Lung (tissue), 12 donors: ENCODE data around the gene VAV1. TPM values are rescaled to one million over a fixed set of nuclear protein-coding genes. Genes with fewer than 3 reads are reported as not detected.

Experiments used
- ATAC-seq: fragments of 200-7000 bp; cut with Tn5 transposase; one replicate; pipeline ENCODE4 v1.9.1; 2020; ENCODE audit warnings: moderate number of reproducible peaks; ENCODE audit not compliant: insufficient read depth, low FRiP score
- DNase-seq, 3 donors: peaks; one replicate each; pipeline ENCODE4 v3.0.0-alpha.2; 2013 to 2017
- H3K27ac ChIP-seq, 2 donors: one replicate each; pipeline ENCODE4 v1.5.1; 2013; ENCODE audit warnings: mild to moderate bottlenecking in 2 of 2, moderate library complexity in 2 of 2, control low read depth in 1 of 2, inconsistent platforms in 1 of 2, low read depth in 1 of 2, low read length in 1 of 2
- H3K27me3 ChIP-seq, 3 donors: one replicate each; pipeline ENCODE4 v1.5.1; 2013; ENCODE audit warnings: low read length in 2 of 3; ENCODE audit not compliant: control insufficient read depth in 3 of 3, insufficient read depth in 3 of 3
- H3K36me3 ChIP-seq, 4 donors: one replicate each; pipeline ENCODE4 v1.5.1; 2013; ENCODE audit warnings: low read length in 4 of 4, mild to moderate bottlenecking in 1 of 4, moderate library complexity in 1 of 4; ENCODE audit not compliant: control insufficient read depth in 4 of 4, insufficient read depth in 4 of 4
- H3K4me1 ChIP-seq, 5 donors: one replicate each; pipeline ENCODE4 v1.5.1; 2013; ENCODE audit warnings: low read length in 5 of 5, mild to moderate bottlenecking in 2 of 5, moderate library complexity in 1 of 5; ENCODE audit not compliant: control insufficient read depth in 5 of 5, insufficient read depth in 5 of 5
- H3K4me3 ChIP-seq: one replicate; pipeline ENCODE4 v1.5.1; 2013; ENCODE audit warnings: mild to moderate bottlenecking, control low read depth, moderate library complexity
- H3K9ac ChIP-seq, 2 donors: one replicate each; pipeline ENCODE4 v1.5.1; 2013; ENCODE audit warnings: low read length in 2 of 2, control low read depth in 1 of 2; ENCODE audit not compliant: insufficient read depth in 1 of 2
- H3K9me3 ChIP-seq, 4 donors: one replicate each; pipeline ENCODE4 v1.5.1; 2013; ENCODE audit warnings: low read length in 3 of 4, mild to moderate bottlenecking in 1 of 4, moderate library complexity in 1 of 4; ENCODE audit not compliant: control insufficient read depth in 4 of 4, insufficient read depth in 3 of 4
- WGBS, 2 donors: extraction: QIAGEN DNeasy Blood & Tissue Kit; methylation state at CpG; one replicate each; pipeline ENCODE4 v1.1.7; 2013; 5-methylcytosine and 5-hydroxymethylcytosine counted together
- polyA plus RNA-seq, 2 donors: library from polyadenylated mRNA; stranded (reverse); fragments of 200-250 nt; gene quantifications; one replicate each; pipeline ENCODE4 v1.2.1, GENCODE V29; 2013
- total RNA-seq, 2 donors: library from RNA; depleted of rRNA in 1 of 2; stranded (reverse); fragments of >200 nt in 1 of 2; gene quantifications; one replicate each; pipeline ENCODE4 v1.2.1, GENCODE V29; 2014 to 2021
- TF ChIP-seq, protein P1 (sequence below): IDR thresholded peaks from 2 replicates; pipeline ENCODE4 v1.5.1; 2012; ENCODE audit warnings: mild to moderate bottlenecking; ENCODE audit errors: control extremely low read depth, extremely low read depth
- donor health status: control.
- donor health status: control.
- donor health status: Bipolar disorder and iron deficiency.
- donor health status: healthy.
- donor health status: DM: yes; HTN: yes; CAD: no.

Gene VAV1
- total and polyA plus RNA-seq, 4 donors: 8.7 to 60.8 (median 21.9) TPM

- 95 to 97% methylated on average over 22 of the region's 22 CpGs for WGBS, 2 donors
- Histone ChIP-seq H3K4me3 (no peak overlapping the region), H3K4me1 (peaks cover 0 to 11% (median 5%) of the 10 kb centered on the region in 5 donors), H3K27ac (no peak overlapping the region), H3K9ac (no peak overlapping the region), H3K36me3 (peaks cover 10 to 40% (median 19%) of the 10 kb centered on the region in 4 donors), H3K9me3 (no peaks in the 10 kb centered on the region), H3K27me3 (no peaks in the 10 kb centered on the region)
- DNase-seq (no peak), ATAC-seq (no peak)
- TF ChIP-seq, protein P1, sequence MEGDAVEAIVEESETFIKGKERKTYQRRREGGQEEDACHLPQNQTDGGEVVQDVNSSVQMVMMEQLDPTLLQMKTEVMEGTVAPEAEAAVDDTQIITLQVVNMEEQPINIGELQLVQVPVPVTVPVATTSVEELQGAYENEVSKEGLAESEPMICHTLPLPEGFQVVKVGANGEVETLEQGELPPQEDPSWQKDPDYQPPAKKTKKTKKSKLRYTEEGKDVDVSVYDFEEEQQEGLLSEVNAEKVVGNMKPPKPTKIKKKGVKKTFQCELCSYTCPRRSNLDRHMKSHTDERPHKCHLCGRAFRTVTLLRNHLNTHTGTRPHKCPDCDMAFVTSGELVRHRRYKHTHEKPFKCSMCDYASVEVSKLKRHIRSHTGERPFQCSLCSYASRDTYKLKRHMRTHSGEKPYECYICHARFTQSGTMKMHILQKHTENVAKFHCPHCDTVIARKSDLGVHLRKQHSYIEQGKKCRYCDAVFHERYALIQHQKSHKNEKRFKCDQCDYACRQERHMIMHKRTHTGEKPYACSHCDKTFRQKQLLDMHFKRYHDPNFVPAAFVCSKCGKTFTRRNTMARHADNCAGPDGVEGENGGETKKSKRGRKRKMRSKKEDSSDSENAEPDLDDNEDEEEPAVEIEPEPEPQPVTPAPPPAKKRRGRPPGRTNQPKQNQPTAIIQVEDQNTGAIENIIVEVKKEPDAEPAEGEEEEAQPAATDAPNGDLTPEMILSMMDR: no peak
Observed at GRCh38 chr19:6754136-6754535, 18.4 kb upstream of the VAV1 start.

GRCh38 chr19:6754653-6755463 is 17.6 kb upstream of the VAV1 start:
- Histone ChIP-seq H3K9ac (no peak overlapping the region), H3K27ac (no peak overlapping the region), H3K36me3 (peaks cover 3 to 35% (median 14%) of the 10 kb centered on the region in 4 donors), H3K4me3 (no peak overlapping the region), H3K4me1 (peaks cover 0 to 9% (median 0%) of the 10 kb centered on the region in 5 donors), H3K27me3 (no peaks in the 10 kb centered on the region), H3K9me3 (no peaks in the 10 kb centered on the region)
- ATAC-seq (no peak), DNase-seq (no peak)
- whole genome bisulfite sequencing, 2 donors: 91 to 92% methylated on average over 23 of the region's 23 CpGs
- TF ChIP-seq, protein P1: no peak

- TF ChIP-seq, protein P1: no peak
- Histone ChIP-seq H3K27me3 (no peaks in the 10 kb centered on the region), H3K4me3 (no peak overlapping the region), H3K27ac (no peak overlapping the region), H3K9ac (no peak overlapping the region), H3K4me1 (no peaks in the 10 kb centered on the region), H3K36me3 (peaks cover 0 to 8% (median 3%) of the 10 kb centered on the region in 4 donors), H3K9me3 (peaks cover 0 to 4% (median 0%) of the 10 kb centered on the region in 4 donors)
- no peak for ATAC-seq
- DNase-seq: no peak
- WGBS, 2 donors: 93 to 96% methylated on average over 17 of the region's 17 CpGs
Observed at GRCh38 chr19:6760606-6761005, 11.9 kb upstream of the VAV1 start.
